Measurements from ENCODE around the gene NUP93.

DNA sequence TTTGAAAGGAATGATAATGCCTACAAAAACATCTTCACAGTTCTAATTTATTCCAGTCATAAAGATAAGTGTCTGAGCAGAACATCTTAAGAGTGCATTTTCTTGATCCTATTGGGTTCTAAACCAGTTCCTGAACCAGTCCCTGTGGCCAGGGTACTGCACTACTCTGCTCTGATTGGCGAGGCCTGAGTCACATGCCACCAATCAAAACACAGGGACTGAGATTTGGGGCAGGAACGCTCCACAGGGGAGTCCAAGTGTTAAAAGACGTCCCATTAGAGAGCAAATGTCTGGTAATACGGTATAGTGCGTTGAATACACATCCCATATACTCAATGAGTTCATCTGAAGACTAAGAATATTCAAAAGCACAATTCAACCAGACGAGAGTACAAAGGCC is 3.0 kb upstream of the NUP93 start:
- no peak for TF ChIP-seq FOXA1 (IDR thresholded peaks at IDR 0.05)
- TF ChIP-seq TARDBP (IDR thresholded peaks at IDR 0.05), result no peak
- TF ChIP-seq NFRKB (IDR thresholded peaks at IDR 0.05), result no peak
- TF ChIP-seq, protein P1, sequence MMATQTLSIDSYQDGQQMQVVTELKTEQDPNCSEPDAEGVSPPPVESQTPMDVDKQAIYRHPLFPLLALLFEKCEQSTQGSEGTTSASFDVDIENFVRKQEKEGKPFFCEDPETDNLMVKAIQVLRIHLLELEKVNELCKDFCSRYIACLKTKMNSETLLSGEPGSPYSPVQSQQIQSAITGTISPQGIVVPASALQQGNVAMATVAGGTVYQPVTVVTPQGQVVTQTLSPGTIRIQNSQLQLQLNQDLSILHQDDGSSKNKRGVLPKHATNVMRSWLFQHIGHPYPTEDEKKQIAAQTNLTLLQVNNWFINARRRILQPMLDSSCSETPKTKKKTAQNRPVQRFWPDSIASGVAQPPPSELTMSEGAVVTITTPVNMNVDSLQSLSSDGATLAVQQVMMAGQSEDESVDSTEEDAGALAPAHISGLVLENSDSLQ (IDR thresholded peaks at IDR 0.05), result no peak
- no peak for TF ChIP-seq ZNF384 (IDR thresholded peaks at IDR 0.05)
- TF ChIP-seq ARNT (IDR thresholded peaks at IDR 0.05), result no peak
- no peak for TF ChIP-seq BHLHE40 (IDR thresholded peaks at IDR 0.05; ENCODE audit: borderline replicate concordance)
- no peak for TF ChIP-seq L3MBTL2 (conservative IDR thresholded peaks at IDR 0.05)

Measured in HEK293T (cell line).